Measurements from ENCODE around the gene GP1BA.

GRCh38 chr17:4887581-4887980 is 44.5 kb upstream of the GP1BA start:
- TF ChIP-seq, protein P1, sequence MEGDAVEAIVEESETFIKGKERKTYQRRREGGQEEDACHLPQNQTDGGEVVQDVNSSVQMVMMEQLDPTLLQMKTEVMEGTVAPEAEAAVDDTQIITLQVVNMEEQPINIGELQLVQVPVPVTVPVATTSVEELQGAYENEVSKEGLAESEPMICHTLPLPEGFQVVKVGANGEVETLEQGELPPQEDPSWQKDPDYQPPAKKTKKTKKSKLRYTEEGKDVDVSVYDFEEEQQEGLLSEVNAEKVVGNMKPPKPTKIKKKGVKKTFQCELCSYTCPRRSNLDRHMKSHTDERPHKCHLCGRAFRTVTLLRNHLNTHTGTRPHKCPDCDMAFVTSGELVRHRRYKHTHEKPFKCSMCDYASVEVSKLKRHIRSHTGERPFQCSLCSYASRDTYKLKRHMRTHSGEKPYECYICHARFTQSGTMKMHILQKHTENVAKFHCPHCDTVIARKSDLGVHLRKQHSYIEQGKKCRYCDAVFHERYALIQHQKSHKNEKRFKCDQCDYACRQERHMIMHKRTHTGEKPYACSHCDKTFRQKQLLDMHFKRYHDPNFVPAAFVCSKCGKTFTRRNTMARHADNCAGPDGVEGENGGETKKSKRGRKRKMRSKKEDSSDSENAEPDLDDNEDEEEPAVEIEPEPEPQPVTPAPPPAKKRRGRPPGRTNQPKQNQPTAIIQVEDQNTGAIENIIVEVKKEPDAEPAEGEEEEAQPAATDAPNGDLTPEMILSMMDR (IDR thresholded peaks at IDR 0.05), result no peak
- no peak for TF ChIP-seq POLR2AphosphoS5 (IDR thresholded peaks at IDR 0.05)
- TF ChIP-seq POLR2A (IDR thresholded peaks at IDR 0.05), result no peak
- TF ChIP-seq EP300 (IDR thresholded peaks at IDR 0.05), result no peak

Measured in stomach (tissue), 4 donors.